Cardiac muscle cell (in vitro differentiated cells and primary cell): ENCODE measurements around the gene RPL36A. TPM values are rescaled to one million over a fixed set of nuclear protein-coding genes. Genes with fewer than 3 reads are reported as not detected.

Experiments used
- DNase-seq, 2 donors: peaks; one replicate each; pipeline versions ENCODE4 v3.0.0 to v3.0.0-alpha.2; 2010 to 2017; ENCODE audit warnings: low read depth in 1 of 2, low spot score in 1 of 2
- H3K27ac ChIP-seq: fragments of 200-600 bp; sonication (generic); 2 replicates; pipeline ENCODE4 v1.5.1; 2016
- H3K27me3 ChIP-seq: fragments of 200-600 bp; sonication (generic); 2 replicates; pipeline ENCODE4 v1.6.0; 2016; ENCODE audit warnings: control low read depth
- H3K36me3 ChIP-seq: fragments of 200-600 bp; sonication (generic); 2 replicates; pipeline ENCODE4 v1.5.1; 2016; ENCODE audit warnings: control low read depth
- H3K4me1 ChIP-seq: fragments of 200-600 bp; sonication (generic); 2 replicates; pipeline ENCODE4 v1.8.1; 2017; ENCODE audit warnings: low read depth, mild to moderate bottlenecking, mixed run types
- H3K4me3 ChIP-seq: fragments of 200-600 bp; sonication (generic); 2 replicates; pipeline ENCODE4 v1.5.1; 2016; ENCODE audit warnings: mild to moderate bottlenecking
- H3K9me3 ChIP-seq: fragments of 200-600 bp; sonication (generic); 2 replicates; pipeline ENCODE4 v1.5.1; 2017; ENCODE audit warnings: low read depth, mild to moderate bottlenecking, control low read depth
- polyA plus RNA-seq: library from polyadenylated mRNA; unstranded; fragments of >200 nt; fragmentation: Nextera tagmentation; extraction: Ambion mirVana; gene quantifications from 2 replicates; pipeline ENCODE4 v1.2.1, GENCODE V29; 2016
- total RNA-seq: library from RNA; depleted of rRNA; stranded (reverse); fragments of >200 nt; gene quantifications from 2 replicates; pipeline ENCODE4 v1.2.3, GENCODE V29; 2016
- TF ChIP-seq, protein P1 (sequence below): IDR thresholded peaks from 2 replicates; pipeline ENCODE4 v1.5.1; 2012; ENCODE audit warnings: low read depth, mild to moderate bottlenecking, low read length

RPL36A gene
- total and polyA plus RNA-seq, 2 experiments from 2014 or later: 293 to 4,744 TPM

DNA sequence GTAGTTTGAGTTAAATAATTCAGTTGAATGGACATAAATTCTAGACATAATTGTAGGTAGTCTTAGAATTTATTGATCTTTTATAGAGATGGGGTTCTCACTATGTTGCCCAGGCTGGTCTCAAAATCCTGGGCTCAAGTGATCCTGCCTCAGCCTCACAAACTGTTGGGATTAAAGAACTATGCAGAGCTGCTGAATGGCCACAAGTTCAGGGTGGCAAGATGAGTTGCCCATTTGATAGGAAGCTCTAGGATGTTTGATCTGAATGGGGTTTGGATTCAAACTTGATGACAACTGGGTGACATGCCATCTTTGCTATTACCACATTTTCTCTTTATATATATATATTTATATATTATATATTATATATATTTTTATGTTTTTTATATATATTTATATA, 3.6 kb downstream of the RPL36A start:
- peaks cover 6% of the 10 kb centered on the region for H3K36me3 ChIP-seq
- H3K4me3 ChIP-seq: no peak overlapping the region
- H3K27me3 ChIP-seq: no peaks in the 10 kb centered on the region
- TF ChIP-seq, protein P1, sequence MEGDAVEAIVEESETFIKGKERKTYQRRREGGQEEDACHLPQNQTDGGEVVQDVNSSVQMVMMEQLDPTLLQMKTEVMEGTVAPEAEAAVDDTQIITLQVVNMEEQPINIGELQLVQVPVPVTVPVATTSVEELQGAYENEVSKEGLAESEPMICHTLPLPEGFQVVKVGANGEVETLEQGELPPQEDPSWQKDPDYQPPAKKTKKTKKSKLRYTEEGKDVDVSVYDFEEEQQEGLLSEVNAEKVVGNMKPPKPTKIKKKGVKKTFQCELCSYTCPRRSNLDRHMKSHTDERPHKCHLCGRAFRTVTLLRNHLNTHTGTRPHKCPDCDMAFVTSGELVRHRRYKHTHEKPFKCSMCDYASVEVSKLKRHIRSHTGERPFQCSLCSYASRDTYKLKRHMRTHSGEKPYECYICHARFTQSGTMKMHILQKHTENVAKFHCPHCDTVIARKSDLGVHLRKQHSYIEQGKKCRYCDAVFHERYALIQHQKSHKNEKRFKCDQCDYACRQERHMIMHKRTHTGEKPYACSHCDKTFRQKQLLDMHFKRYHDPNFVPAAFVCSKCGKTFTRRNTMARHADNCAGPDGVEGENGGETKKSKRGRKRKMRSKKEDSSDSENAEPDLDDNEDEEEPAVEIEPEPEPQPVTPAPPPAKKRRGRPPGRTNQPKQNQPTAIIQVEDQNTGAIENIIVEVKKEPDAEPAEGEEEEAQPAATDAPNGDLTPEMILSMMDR: no peak
- H3K4me1 ChIP-seq: peaks cover 4% of the 10 kb centered on the region
- DNase-seq: no peak
- H3K9me3 ChIP-seq: no peaks in the 10 kb centered on the region
- no peak overlapping the region for H3K27ac ChIP-seq

DNA sequence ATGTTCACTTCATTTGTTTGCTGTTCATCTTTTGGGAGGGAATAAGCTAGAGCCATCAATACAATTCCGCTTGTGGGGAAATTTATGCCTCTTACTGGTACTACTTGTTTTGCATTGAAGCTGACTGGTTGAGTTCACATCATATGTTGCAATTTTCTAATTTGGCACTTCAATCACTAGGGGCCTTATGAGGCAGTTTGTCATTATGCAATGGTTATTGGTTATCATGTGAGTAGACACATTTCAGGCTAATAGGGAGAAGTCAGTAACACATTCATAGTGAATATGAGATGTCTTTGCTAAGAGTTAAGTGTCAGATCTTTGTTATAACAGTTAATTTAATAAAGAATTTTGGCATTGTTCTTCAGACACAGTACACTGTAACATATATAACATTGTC, 5.0 kb downstream of the RPL36A start:
- Histone ChIP-seq H3K4me3 (no peak overlapping the region), H3K4me1 (peaks cover 4% of the 10 kb centered on the region), H3K27me3 (no peaks in the 10 kb centered on the region), H3K9me3 (no peaks in the 10 kb centered on the region), H3K27ac (no peak overlapping the region), H3K36me3 (peaks cover 6% of the 10 kb centered on the region)
- DNase-seq: peak in 1 of 2 donors; percentile 40
- TF ChIP-seq, protein P1: no peak

DNA sequence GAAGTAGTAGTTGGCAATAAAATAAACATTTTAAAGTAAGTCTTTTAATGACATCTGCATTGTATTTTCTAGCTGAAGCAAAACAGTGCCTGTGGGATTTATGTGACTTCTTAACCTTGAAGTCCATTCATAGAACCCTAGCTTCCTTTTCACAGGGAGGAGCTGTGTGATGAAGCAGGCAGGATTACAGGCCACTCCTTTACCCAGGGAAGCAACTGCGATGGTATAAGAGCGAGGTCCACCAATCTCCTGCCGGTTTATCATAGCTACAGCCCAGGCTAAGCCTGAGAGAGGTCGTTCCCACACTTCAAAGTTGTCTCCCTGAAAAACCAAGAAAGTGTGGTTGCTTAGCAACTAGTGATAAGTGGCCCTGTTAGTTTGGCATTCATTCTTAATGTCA, 7.0 kb downstream of the RPL36A start:
- Histone ChIP-seq H3K36me3 (peaks cover 3% of the 10 kb centered on the region), H3K9me3 (no peaks in the 10 kb centered on the region), H3K4me3 (no peak overlapping the region), H3K4me1 (peaks cover 4% of the 10 kb centered on the region), H3K27me3 (no peaks in the 10 kb centered on the region), H3K27ac (peak overlapping the region; percentile 66)
- DNase-seq: peak; percentile 30 to 41
- TF ChIP-seq, protein P1: no peak

DNA sequence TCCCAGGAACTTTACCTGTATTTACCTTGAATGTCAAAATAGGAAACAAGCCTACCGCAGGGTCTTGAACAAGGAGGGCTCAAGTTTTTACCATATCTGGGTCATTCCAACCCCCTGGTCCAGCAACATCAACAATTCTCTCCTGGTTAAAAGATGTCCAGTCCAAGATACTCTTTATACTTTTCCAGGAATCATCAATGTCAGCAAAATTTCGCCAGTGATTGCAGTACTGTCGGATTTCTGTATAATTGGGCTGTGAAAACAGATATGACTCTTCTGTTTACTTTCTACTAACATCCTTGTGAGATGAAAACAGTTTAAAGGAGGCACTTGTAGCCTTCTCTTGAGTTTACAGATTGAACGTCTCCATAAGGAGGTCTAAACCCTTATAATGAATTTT, 7.9 kb downstream of the RPL36A start:
- DNase-seq: no peak
- Histone ChIP-seq H3K4me3 (no peak overlapping the region), H3K9me3 (no peaks in the 10 kb centered on the region), H3K4me1 (peaks cover 4% of the 10 kb centered on the region), H3K36me3 (peaks cover under 1% of the 10 kb centered on the region), H3K27me3 (no peaks in the 10 kb centered on the region), H3K27ac (peak overlapping the region; percentile 44)
- TF ChIP-seq, protein P1: no peak

DNA sequence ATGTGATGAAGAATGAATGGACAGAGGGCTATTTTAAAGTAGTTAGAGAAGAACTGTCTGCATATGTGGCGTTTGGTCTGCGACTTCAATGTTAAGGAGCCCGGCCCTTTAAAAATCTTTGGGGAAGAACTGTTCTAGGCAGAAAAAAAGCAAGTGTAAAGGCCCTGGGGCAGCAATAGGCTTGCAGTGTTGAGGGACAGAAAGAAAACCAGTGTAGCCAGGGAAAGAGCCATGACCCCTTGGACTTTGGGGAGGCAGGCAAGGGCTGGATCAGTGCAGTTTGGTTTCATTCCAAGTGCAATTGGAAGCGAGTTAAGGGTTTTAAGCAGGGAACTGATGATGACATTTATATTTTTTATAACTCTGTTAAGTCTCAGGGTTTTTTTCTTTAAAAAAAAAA, 9.0 kb downstream of the RPL36A start:
- Histone ChIP-seq H3K27ac (no peak overlapping the region), H3K4me3 (no peak overlapping the region), H3K4me1 (peaks cover 4% of the 10 kb centered on the region), H3K9me3 (no peaks in the 10 kb centered on the region), H3K27me3 (no peaks in the 10 kb centered on the region), H3K36me3 (no peaks in the 10 kb centered on the region)
- TF ChIP-seq, protein P1: no peak
- DNase-seq: no peak

DNA sequence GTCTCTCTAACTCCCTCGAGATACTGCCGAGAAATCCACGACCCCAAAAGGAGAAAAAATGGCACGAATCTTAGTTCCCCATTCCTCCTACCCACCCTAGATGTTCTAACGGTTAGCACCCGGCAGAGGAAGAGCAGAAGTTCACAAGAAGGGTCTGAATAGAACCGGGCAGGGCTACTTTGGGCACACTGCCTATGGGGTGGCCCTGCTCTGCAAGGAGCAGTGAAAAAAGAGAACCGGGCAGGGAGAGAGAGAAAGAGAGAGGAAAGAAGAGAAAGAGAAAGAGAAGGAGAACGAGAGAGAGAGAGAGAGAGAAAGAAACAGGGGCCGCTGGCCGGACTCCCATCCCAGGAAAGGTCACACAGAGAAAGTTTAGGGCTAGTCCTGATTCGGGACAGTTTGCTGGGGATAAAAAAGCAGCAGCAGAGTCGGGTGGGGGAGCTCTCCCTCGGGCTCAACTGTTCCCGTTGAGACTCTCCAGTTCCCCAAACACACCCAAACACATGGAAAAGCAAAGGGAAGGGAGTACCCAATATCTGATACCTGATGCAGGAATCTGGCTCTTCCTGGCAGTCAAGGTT, 16.4 kb downstream of the RPL36A start:
- peak overlapping the region; percentile 100 for H3K27ac ChIP-seq
- no peak for DNase-seq
- H3K36me3 ChIP-seq: no peaks in the 10 kb centered on the region
- H3K9me3 ChIP-seq: no peaks in the 10 kb centered on the region
- no peaks in the 10 kb centered on the region for H3K4me1 ChIP-seq
- peak overlapping the region; percentile 60 for H3K4me3 ChIP-seq
- H3K27me3 ChIP-seq: no peaks in the 10 kb centered on the region
- TF ChIP-seq, protein P1: no peak
